Ishikawa (cell line): ENCODE results near the gene SEC31A.

Source experiments
- CEBPB ChIP-seq: IDR thresholded peaks from 2 replicates; pipeline ENCODE4 v1.6.1; 2012
- CREB1 ChIP-seq: IDR thresholded peaks from 2 replicates; pipeline ENCODE4 v1.6.1; 2012; ENCODE audit warnings: low read depth
- EGR1 ChIP-seq: IDR thresholded peaks from 2 replicates; pipeline ENCODE4 v1.6.1; 2012
- EP300 ChIP-seq: IDR thresholded peaks from 2 replicates; pipeline ENCODE4 v1.6.1; 2012; ENCODE audit warnings: borderline replicate concordance
- FOXM1 ChIP-seq: IDR thresholded peaks from 2 replicates; pipeline ENCODE4 v1.6.1; 2012; ENCODE audit warnings: low read depth, borderline replicate concordance
- NFIC ChIP-seq: IDR thresholded peaks from 2 replicates; pipeline ENCODE4 v1.6.1; 2012
- RAD21 ChIP-seq: IDR thresholded peaks from 2 replicates; pipeline ENCODE4 v1.6.1; 2012; ENCODE audit warnings: low read depth
- TAF1 ChIP-seq: IDR thresholded peaks from 2 replicates; pipeline ENCODE4 v1.6.1; 2012; ENCODE audit warnings: low read depth, mild to moderate bottlenecking
- TCF12 ChIP-seq: IDR thresholded peaks from 2 replicates; pipeline ENCODE4 v1.6.1; 2012; ENCODE audit warnings: low read depth
- TEAD4 ChIP-seq: IDR thresholded peaks from 2 replicates; pipeline ENCODE4 v1.6.1; 2012
- YY1 ChIP-seq: IDR thresholded peaks from 2 replicates; pipeline ENCODE4 v1.6.1; 2012; ENCODE audit warnings: low read depth
- ZBTB7A ChIP-seq: IDR thresholded peaks from 2 replicates; pipeline ENCODE4 v1.6.1; 2012; ENCODE audit warnings: low read depth
- TF ChIP-seq, protein P1 (sequence below): IDR thresholded peaks from 2 replicates; pipeline ENCODE4 v1.6.1; 2012
- TF ChIP-seq, protein P2 (sequence below): IDR thresholded peaks from 2 replicates; pipeline ENCODE4 v1.6.1; 2012
- TF ChIP-seq, protein P3 (sequence below): IDR thresholded peaks from 2 replicates; pipeline ENCODE4 v1.6.1; 2012; ENCODE audit warnings: low read depth, mild to moderate bottlenecking

The SEC31A gene

DNA sequence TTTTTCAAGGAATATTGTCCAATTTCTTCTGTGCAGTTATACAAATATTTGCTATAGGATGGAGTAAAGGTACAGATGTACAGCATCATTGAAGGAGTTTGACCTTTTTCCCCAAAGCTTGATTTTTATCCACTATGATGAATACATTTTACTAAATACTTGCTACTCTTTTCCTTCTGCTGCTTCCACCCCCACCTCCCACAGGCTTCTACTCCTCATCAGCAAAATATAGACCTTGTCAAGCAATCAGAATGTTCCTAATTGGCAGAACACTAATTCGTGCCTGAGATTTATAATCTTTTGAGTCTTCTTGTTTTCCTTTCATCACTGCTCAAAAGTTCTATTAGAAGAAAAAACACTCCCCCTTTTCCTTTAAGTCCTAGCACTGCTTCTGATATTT, 5.8 kb upstream of the SEC31A start:
- TF ChIP-seq CEBPB (no peak), EP300 (no peak)

DNA sequence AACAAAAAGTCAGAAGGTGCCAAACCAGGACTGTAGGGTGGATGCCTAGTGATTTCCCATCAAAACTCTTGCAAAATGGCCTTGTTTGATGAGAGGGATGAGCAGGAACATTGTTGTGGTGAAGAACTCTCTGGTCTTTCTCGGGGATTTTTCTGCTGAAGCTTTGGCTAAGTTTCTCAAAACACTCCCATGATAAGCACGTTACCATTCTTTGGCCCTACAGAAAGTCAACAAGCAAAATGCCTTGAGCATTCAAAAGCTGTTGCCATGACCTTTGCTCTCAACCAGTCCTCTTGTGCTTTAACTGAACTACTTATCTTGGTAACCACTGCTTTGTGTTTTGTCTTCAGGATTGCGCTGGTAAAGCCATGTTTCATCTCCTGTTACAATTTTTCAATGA, 3.0 kb upstream of the SEC31A start:
- TF ChIP-seq ZBTB7A (no peak), EGR1 (no peak), YY1 (no peak), NFIC (no peak), TCF12 (no peak), RAD21 (no peak), TAF1 (no peak), TEAD4 (no peak)
- TF ChIP-seq, protein P1, sequence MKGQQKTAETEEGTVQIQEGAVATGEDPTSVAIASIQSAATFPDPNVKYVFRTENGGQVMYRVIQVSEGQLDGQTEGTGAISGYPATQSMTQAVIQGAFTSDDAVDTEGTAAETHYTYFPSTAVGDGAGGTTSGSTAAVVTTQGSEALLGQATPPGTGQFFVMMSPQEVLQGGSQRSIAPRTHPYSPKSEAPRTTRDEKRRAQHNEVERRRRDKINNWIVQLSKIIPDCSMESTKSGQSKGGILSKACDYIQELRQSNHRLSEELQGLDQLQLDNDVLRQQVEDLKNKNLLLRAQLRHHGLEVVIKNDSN: no peak
- TF ChIP-seq, protein P2, sequence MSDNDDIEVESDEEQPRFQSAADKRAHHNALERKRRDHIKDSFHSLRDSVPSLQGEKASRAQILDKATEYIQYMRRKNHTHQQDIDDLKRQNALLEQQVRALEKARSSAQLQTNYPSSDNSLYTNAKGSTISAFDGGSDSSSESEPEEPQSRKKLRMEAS: no peak
- TF ChIP-seq, protein P3, sequence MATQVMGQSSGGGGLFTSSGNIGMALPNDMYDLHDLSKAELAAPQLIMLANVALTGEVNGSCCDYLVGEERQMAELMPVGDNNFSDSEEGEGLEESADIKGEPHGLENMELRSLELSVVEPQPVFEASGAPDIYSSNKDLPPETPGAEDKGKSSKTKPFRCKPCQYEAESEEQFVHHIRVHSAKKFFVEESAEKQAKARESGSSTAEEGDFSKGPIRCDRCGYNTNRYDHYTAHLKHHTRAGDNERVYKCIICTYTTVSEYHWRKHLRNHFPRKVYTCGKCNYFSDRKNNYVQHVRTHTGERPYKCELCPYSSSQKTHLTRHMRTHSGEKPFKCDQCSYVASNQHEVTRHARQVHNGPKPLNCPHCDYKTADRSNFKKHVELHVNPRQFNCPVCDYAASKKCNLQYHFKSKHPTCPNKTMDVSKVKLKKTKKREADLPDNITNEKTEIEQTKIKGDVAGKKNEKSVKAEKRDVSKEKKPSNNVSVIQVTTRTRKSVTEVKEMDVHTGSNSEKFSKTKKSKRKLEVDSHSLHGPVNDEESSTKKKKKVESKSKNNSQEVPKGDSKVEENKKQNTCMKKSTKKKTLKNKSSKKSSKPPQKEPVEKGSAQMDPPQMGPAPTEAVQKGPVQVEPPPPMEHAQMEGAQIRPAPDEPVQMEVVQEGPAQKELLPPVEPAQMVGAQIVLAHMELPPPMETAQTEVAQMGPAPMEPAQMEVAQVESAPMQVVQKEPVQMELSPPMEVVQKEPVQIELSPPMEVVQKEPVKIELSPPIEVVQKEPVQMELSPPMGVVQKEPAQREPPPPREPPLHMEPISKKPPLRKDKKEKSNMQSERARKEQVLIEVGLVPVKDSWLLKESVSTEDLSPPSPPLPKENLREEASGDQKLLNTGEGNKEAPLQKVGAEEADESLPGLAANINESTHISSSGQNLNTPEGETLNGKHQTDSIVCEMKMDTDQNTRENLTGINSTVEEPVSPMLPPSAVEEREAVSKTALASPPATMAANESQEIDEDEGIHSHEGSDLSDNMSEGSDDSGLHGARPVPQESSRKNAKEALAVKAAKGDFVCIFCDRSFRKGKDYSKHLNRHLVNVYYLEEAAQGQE: no peak

DNA sequence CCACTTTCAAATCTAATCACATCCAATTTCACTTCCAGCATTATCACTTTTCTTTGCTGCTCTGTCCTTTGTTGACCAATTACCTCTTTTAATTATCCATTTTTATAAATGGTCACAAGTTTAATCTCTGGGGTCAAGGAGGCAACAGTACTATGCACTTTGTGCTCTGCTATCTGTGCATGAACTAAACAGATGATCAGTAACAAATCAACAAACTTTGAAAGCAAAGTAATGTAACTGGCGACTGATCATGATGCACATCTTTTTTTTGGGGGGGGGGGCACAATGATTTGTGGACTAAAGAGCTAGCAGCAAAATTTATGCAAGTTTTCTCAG, 1.5 kb upstream of the SEC31A start:
- TF ChIP-seq NFIC: no peak
- TF ChIP-seq ZBTB7A: no peak
- TF ChIP-seq TEAD4: no peak
- TF ChIP-seq EGR1: no peak
- TF ChIP-seq EP300: no peak
- TF ChIP-seq FOXM1: no peak
- TF ChIP-seq YY1: no peak
- TF ChIP-seq RAD21: no peak
- TF ChIP-seq, protein P1: no peak
- no peak for TF ChIP-seq TCF12
- TF ChIP-seq, protein P3: no peak
- no peak for TF ChIP-seq CREB1
- no peak for TF ChIP-seq TAF1
- TF ChIP-seq, protein P2: no peak

DNA sequence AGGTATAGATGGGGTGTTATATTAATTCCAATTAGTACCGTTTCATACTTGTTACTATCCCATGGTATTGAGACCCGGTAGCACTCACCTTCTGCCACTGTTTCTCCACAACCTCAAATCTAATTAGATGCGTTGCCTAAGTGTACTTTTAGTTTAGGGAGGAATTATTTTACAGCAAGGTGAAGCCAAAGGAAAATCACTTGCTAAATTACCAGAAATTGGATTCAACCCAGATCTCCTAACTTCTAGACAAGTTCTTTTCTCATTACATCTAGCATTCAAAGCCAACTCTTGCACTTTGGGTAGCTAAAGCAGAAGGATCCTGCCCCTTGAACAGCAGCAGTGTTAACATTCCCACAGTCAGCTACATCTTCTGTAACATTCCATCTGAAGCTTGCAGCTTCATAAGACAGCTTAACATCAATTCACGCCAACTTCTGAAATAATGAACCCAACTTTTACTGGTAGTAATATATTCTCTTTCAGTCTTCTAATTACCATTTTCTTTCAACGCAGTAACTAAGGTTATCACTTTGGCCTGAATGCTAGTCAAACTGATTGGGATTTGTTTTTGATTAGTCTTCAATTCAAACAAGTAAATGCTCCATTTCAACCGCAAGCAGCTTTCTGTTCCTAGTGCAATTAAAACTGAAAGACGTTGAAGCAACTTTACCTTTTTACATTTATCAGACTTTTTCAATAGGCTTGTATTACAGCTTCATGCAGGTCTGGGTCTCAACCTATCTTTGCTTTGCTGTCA, 934 bp upstream of the SEC31A start:
- no peak for TF ChIP-seq ZBTB7A

DNA sequence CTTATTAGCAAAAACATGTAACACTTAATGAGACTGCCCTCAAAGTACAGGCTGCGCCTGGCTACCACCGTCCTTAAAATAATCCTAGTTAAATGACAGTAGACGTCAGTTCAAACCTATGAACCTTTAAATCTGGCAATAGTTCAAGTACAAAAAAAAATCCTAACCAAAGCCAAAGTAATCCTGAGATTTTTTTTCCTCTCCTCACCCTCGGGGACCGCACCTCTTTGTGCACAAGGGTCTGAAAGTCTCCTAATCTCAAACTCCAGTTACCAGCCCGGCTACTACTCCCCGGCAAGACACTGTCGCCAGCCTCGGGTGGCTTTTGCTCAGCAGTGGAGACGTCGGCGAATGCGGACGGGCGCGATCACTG, 439 bp downstream of the SEC31A start:
- TF ChIP-seq TEAD4: no peak
- TF ChIP-seq ZBTB7A: no peak
- TF ChIP-seq, protein P2: no peak

DNA sequence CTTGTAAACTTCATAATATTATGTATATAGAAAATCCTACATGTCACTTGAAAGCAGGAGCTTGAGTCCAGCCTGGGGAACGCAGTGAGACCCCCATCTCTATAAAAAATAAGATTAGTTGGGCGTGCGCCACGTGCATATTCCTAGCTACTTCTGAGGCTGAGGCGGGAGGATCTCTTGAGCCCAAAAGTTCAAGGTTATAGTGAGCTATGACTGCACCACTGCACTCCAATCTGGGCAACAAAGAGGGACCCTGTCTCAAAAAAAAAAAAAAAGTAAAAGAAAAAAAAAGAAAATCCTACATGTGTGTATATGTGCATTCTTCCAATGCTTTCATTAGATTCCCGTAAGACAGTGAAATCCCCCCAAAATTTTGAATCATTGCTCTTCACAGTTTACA, 1.7 kb downstream of the SEC31A start:
- TF ChIP-seq, protein P1: no peak
- TF ChIP-seq TEAD4 (no peak), FOXM1 (no peak), RAD21 (no peak), CREB1 (no peak), TAF1 (no peak), ZBTB7A (no peak), YY1 (no peak), EGR1 (no peak), CEBPB (no peak), NFIC (no peak), EP300 (no peak), TCF12 (no peak)
- TF ChIP-seq, protein P2: no peak
- TF ChIP-seq, protein P3: no peak
